H9 (cell line): Measurements from ENCODE around the gene PACSIN2. TPM values are rescaled to one million over a fixed set of nuclear protein-coding genes. Genes with fewer than 3 reads are reported as not detected.

Experiments used
- DNase-seq: peaks from one replicate; pipeline ENCODE4 v3.0.0-alpha.2; 2017
- H2AFZ ChIP-seq: one replicate; pipeline ENCODE4 v1.6.1; 2013; ENCODE audit warnings: mild to moderate bottlenecking, low read length, control low read depth, moderate library complexity
- H2AK5ac ChIP-seq: 2 replicates; pipeline ENCODE4 v1.6.1; 2013; ENCODE audit warnings: low read length, control low read depth, mixed read lengths; ENCODE audit not compliant: insufficient read length
- H2BK120ac ChIP-seq: one replicate; pipeline ENCODE4 v1.6.1; 2013; ENCODE audit warnings: low read depth, mild to moderate bottlenecking, low read length, control low read depth, inconsistent platforms; ENCODE audit not compliant: poor library complexity, severe bottlenecking
- H2BK12ac ChIP-seq: 2 replicates; pipeline ENCODE4 v1.6.1; 2013; ENCODE audit warnings: low read length, control low read depth, mixed read lengths, low read depth; ENCODE audit not compliant: insufficient read length
- H2BK15ac ChIP-seq: 2 replicates; pipeline ENCODE4 v1.6.1; 2013; ENCODE audit warnings: low read depth, low read length, control low read depth
- H2BK20ac ChIP-seq: one replicate; pipeline ENCODE4 v1.6.1; 2013; ENCODE audit warnings: low read depth, mild to moderate bottlenecking, low read length, control low read depth, inconsistent platforms; ENCODE audit not compliant: poor library complexity, severe bottlenecking
- H2BK5ac ChIP-seq: 2 replicates; pipeline ENCODE4 v1.6.1; 2013; ENCODE audit warnings: low read length, control low read depth, mixed read lengths; ENCODE audit not compliant: insufficient read length
- H3K14ac ChIP-seq: 2 replicates; pipeline ENCODE4 v1.6.1; 2013; ENCODE audit warnings: low read length, control low read depth; ENCODE audit not compliant: insufficient read depth
- H3K18ac ChIP-seq: 2 replicates; pipeline ENCODE4 v1.6.1; 2013; ENCODE audit warnings: low read depth, mild to moderate bottlenecking, mixed read lengths, low read length, control low read depth; ENCODE audit not compliant: insufficient read length
- H3K23ac ChIP-seq: 2 replicates; pipeline ENCODE4 v1.6.1; 2013; ENCODE audit warnings: low read length, control low read depth, mixed read lengths, low read depth; ENCODE audit not compliant: insufficient read length
- H3K23me2 ChIP-seq: 2 replicates; pipeline ENCODE4 v1.6.1; 2013; ENCODE audit warnings: low read depth, mild to moderate bottlenecking, mixed read lengths, low read length, control low read depth; ENCODE audit not compliant: insufficient read length, poor library complexity, severe bottlenecking
- H3K27ac ChIP-seq: 2 replicates; pipeline ENCODE4 v1.5.1; 2013; ENCODE audit warnings: low read length, control low read depth, mixed read lengths, low read depth; ENCODE audit not compliant: insufficient read length
- H3K27me3 ChIP-seq: 2 replicates; pipeline ENCODE4 v1.6.1; 2013; ENCODE audit warnings: low read length, control low read depth, inconsistent platforms; ENCODE audit not compliant: insufficient read depth
- H3K4ac ChIP-seq: 2 replicates; pipeline ENCODE4 v1.6.1; 2013; ENCODE audit warnings: low read depth, mild to moderate bottlenecking, control low read depth, inconsistent platforms, low read length, moderate library complexity
- H3K4me1 ChIP-seq: 2 replicates; pipeline ENCODE4 v1.6.1; 2013; ENCODE audit warnings: low read length, control low read depth, inconsistent platforms; ENCODE audit not compliant: insufficient read depth
- H3K4me2 ChIP-seq: 2 replicates; pipeline ENCODE4 v1.6.1; 2013; ENCODE audit warnings: low read length, control low read depth, mixed read lengths; ENCODE audit not compliant: insufficient read length, insufficient read depth
- H3K56ac ChIP-seq: 2 replicates; pipeline ENCODE4 v1.6.1; 2013; ENCODE audit warnings: low read depth, mild to moderate bottlenecking, mixed read lengths, low read length, control low read depth; ENCODE audit not compliant: insufficient read length
- H3K79me1 ChIP-seq: 2 replicates; pipeline ENCODE4 v1.6.1; 2013; ENCODE audit warnings: low read depth, mild to moderate bottlenecking, moderate library complexity, low read length, control low read depth, inconsistent platforms; ENCODE audit not compliant: insufficient read depth, poor library complexity, severe bottlenecking
- H3K79me2 ChIP-seq: 2 replicates; pipeline ENCODE4 v1.6.1; 2013; ENCODE audit warnings: low read length, control low read depth, inconsistent platforms; ENCODE audit not compliant: insufficient read depth
- H3K9ac ChIP-seq: 2 replicates; pipeline ENCODE4 v1.6.1; 2013; ENCODE audit warnings: low read length, control low read depth, mixed read lengths; ENCODE audit not compliant: insufficient read length; ENCODE audit errors: extremely low read depth
- H3K9me3 ChIP-seq: one replicate; pipeline ENCODE4 v1.6.1; 2013; ENCODE audit warnings: low read depth, low read length, inconsistent platforms; ENCODE audit not compliant: control insufficient read depth
- H3T11ph ChIP-seq: one replicate; pipeline ENCODE4 v1.6.1; 2013; ENCODE audit warnings: mild to moderate bottlenecking, low read length, control low read depth, inconsistent platforms
- H4K20me1 ChIP-seq: one replicate; pipeline ENCODE4 v1.6.1; 2013; ENCODE audit not compliant: control insufficient read depth, insufficient read length, insufficient read depth
- H4K5ac ChIP-seq: 2 replicates; pipeline ENCODE4 v1.6.1; 2013; ENCODE audit warnings: low read depth, mild to moderate bottlenecking, mixed read lengths, low read length, control low read depth; ENCODE audit not compliant: insufficient read length
- H4K8ac ChIP-seq: replicated peaks from 2 replicates; pipeline ENCODE4 v1.6.1; 2013; ENCODE audit warnings: low read length, control low read depth, mixed read lengths, low read depth; ENCODE audit not compliant: insufficient read length
- H4K91ac ChIP-seq: 2 replicates; pipeline ENCODE4 v1.6.1; 2013; ENCODE audit warnings: low read depth, mild to moderate bottlenecking, moderate library complexity, mixed read lengths, low read length, control low read depth; ENCODE audit not compliant: insufficient read length
- H3K27ac Mint-ChIP-seq, 3 experiments: 2 replicates in 2 of 3; 3 replicates in 1 of 3; pipeline ENCODE4 v1.8.0; 2020 to 2021; ENCODE audit warnings: mixed read lengths in 3 of 3, mild to moderate bottlenecking in 1 of 3, moderate library complexity in 1 of 3
- H3K27me3 Mint-ChIP-seq: 2 replicates; pipeline ENCODE4 v1.8.0; 2021; ENCODE audit warnings: low read depth, mild to moderate bottlenecking, moderate library complexity, mixed read lengths
- H3K36me3 Mint-ChIP-seq, 3 experiments: 2 replicates in 2 of 3; 3 replicates in 1 of 3; pipeline ENCODE4 v1.8.0; 2020 to 2021; ENCODE audit warnings: low read depth in 3 of 3, mixed read lengths in 3 of 3; ENCODE audit not compliant: insufficient read depth in 1 of 3
- H3K4me1 Mint-ChIP-seq, 2 experiments: 2 replicates each; pipeline ENCODE4 v1.8.0; 2020; ENCODE audit warnings: mixed read lengths in 2 of 2
- H3K4me3 Mint-ChIP-seq, 2 experiments: 2 replicates in 1 of 2; 3 replicates in 1 of 2; pipeline ENCODE4 v1.8.0; 2020 to 2021; ENCODE audit warnings: mild to moderate bottlenecking in 2 of 2, mixed read lengths in 2 of 2, moderate library complexity in 1 of 2
- H3K9me3 Mint-ChIP-seq, 2 experiments: 2 replicates in 1 of 2; 3 replicates in 1 of 2; pipeline ENCODE4 v1.8.0; 2020; ENCODE audit warnings: mild to moderate bottlenecking in 2 of 2, mixed read lengths in 2 of 2, moderate library complexity in 1 of 2
- CTCF ChIP-seq: fragments of 200-600 bp; sonication (generic); conservative IDR thresholded peaks from 3 replicates; pipeline ENCODE4 v1.8.0; 2021; ENCODE audit warnings: antibody characterized with exemption, mild to moderate bottlenecking
- WGBS: extraction: QIAGEN DNeasy Blood & Tissue Kit; methylation state at CpG from one replicate; pipeline ENCODE4 v1.1.7; 2013; ENCODE audit warnings: missing lambda C conversion rate, low lambda C conversion rate, mixed read lengths; ENCODE audit not compliant: insufficient read length; ENCODE audit errors: extremely low coverage; 5-methylcytosine and 5-hydroxymethylcytosine counted together
- total RNA-seq: library from RNA; stranded (reverse); gene quantifications from 2 replicates; pipeline ENCODE4 v1.2.1, GENCODE V29; 2021

Gene PACSIN2
- total RNA-seq, 1 experiment from 2014 or later, result 62.3 TPM

- Histone ChIP-seq H3K56ac (no peak overlapping the region), H3K27ac (no peak overlapping the region), H2BK20ac (no peak overlapping the region), H3K23me2 (no peaks in the 10 kb centered on the region), H2BK12ac (no peak overlapping the region), H3K23ac (no peak overlapping the region), H4K20me1 (no peaks in the 10 kb centered on the region), H3K14ac (no peak overlapping the region), H2BK15ac (no peak overlapping the region), H3K79me2 (no peaks in the 10 kb centered on the region), H4K91ac (no peak overlapping the region), H4K8ac (no peak overlapping the region), H3K79me1 (no peaks in the 10 kb centered on the region), H3T11ph (no peak overlapping the region), H2AK5ac (no peak overlapping the region), H2BK120ac (no peak overlapping the region), H3K4me1 (no peaks in the 10 kb centered on the region), H3K4ac (no peak overlapping the region), H3K9ac (no peak overlapping the region), H2AFZ (no peak overlapping the region), H3K27me3 (no peaks in the 10 kb centered on the region), H3K9me3 (no peaks in the 10 kb centered on the region), H2BK5ac (no peak overlapping the region), H3K18ac (no peak overlapping the region), H4K5ac (no peak overlapping the region), H3K4me2 (no peak overlapping the region)
- H3K4me1 Mint-ChIP-seq, result no peaks in the 10 kb centered on the region
- no peak for TF ChIP-seq CTCF
- WGBS, result no CpG with 5 or more reads among the region's 17 CpGs
- H3K4me3 Mint-ChIP-seq, result no peak overlapping the region
- no peak for DNase-seq
- peaks cover 14 to 63% (median 58%) of the 10 kb centered on the region in 3 experiments for H3K36me3 Mint-ChIP-seq
- no peaks in the 10 kb centered on the region for H3K27me3 Mint-ChIP-seq
- H3K9me3 Mint-ChIP-seq, result no peaks in the 10 kb centered on the region
- H3K27ac Mint-ChIP-seq, result no peak overlapping the region
Observed at GRCh38 chr22:42876041-42876440, 138.9 kb downstream of the PACSIN2 start.
